Esophagus squamous epithelium (tissue), 4 donors: ENCODE results near the gene CYP3A5.

Source experiments
- POLR2A ChIP-seq, 4 donors: fragments of 450-650 bp; IDR thresholded peaks; one replicate each; pipeline ENCODE4 v1.6.1; 2017; ENCODE audit warnings: antibody characterized with exemption in 4 of 4, mild to moderate bottlenecking in 4 of 4, moderate library complexity in 3 of 4
- TF ChIP-seq, protein P1 (sequence below), 6 experiments: fragments of 450-650 bp in 4 of 6; fragments of 200-600 bp in 2 of 6; sonication (generic) in 2 of 6; IDR thresholded peaks; one replicate each; pipeline ENCODE4 v1.5.1; 2016 to 2019; ENCODE audit warnings: antibody characterized with exemption in 6 of 6, mild to moderate bottlenecking in 4 of 6, moderate library complexity in 4 of 6

DNA sequence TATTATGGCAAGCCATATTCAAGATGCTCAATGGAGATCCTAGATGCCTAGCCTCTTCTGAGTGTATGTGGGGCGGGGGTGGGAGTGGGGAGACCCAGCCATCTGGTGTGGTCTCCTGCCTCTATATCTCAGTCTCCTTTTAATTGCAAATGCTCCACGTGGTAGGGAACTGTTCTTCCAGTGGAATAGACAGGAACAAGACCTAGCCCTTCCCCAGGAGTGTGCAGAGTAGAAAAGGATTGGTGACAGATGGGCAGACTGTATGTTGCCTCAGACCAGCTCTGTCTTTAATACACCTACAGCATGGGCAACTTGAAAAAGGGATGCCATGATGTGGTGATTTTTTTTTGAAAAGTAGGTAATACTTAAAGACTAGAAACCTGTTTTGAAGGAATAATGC, 12.6 kb downstream of the CYP3A5 start:
- TF ChIP-seq, protein P1, sequence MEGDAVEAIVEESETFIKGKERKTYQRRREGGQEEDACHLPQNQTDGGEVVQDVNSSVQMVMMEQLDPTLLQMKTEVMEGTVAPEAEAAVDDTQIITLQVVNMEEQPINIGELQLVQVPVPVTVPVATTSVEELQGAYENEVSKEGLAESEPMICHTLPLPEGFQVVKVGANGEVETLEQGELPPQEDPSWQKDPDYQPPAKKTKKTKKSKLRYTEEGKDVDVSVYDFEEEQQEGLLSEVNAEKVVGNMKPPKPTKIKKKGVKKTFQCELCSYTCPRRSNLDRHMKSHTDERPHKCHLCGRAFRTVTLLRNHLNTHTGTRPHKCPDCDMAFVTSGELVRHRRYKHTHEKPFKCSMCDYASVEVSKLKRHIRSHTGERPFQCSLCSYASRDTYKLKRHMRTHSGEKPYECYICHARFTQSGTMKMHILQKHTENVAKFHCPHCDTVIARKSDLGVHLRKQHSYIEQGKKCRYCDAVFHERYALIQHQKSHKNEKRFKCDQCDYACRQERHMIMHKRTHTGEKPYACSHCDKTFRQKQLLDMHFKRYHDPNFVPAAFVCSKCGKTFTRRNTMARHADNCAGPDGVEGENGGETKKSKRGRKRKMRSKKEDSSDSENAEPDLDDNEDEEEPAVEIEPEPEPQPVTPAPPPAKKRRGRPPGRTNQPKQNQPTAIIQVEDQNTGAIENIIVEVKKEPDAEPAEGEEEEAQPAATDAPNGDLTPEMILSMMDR (IDR thresholded peaks at IDR 0.05): no peak
- no peak for TF ChIP-seq POLR2A (IDR thresholded peaks at IDR 0.05)
